GM12875 (cell line): Measurements from ENCODE around the gene TMEM272.

Experiments used
- H3K4me3 ChIP-seq: one replicate; pipeline ENCODE4 v1.5.1; 2011; ENCODE audit warnings: low read depth, low read length, control low read depth
- TF ChIP-seq, protein P1 (sequence below): IDR thresholded peaks from 2 replicates; pipeline ENCODE4 v1.5.1; 2011; ENCODE audit warnings: low read depth, mild to moderate bottlenecking, control low read depth, inconsistent platforms, low read length, moderate library complexity, borderline replicate concordance; ENCODE audit not compliant: insufficient read depth

The TMEM272 gene, protein sequence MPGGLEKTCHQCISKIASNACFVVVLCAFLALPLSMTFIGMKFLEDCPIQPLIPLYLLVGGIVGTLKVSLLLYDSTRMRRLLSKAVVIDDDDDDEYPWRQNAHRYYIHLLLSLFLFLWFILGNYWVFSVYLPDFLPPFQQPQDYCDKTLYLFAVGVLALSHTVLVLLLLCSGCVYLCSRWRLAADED

DNA sequence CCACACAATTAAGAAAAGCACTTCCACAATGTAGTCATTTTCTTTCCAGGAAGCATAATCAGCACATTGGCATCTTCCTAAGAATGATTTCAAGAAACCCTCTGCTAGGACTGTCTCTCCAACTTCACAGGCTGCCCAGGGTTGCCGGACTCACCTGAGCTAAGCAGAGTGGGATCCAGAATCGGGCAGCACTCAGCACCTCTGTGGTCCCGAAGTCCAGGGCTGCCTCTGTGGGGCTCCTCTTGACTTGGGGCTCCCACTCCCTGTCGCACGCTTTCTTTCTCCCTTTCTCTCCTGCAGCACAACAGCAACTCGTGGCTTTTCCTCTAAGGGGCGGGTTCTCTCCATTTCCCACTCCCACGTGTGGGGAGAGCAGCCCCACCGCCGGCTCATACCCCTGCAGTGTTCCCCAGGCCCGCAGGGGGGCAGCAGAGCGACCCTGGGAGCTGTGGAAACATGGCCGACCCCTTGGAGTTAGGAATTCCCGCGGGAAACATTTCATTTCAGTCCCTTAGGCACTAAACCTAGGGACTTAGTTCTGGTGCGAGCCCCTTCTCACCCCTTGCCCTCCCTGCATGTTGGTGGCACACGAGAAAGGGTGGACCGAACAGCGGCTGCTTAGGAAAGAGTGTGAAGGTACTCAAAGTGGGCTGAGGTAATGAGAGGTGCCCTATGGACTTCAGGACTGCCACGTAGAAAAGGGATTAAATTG lies at the start of gene TMEM272:
TSS of gene TMEM272 (minus strand) at position 316 of the 712 bp plus-strand sequence. CDS start 6,647 bp downstream, outside the sequence.
- no peak within 1 kb of the TSS for H3K4me3 ChIP-seq
- TF ChIP-seq, protein P1, sequence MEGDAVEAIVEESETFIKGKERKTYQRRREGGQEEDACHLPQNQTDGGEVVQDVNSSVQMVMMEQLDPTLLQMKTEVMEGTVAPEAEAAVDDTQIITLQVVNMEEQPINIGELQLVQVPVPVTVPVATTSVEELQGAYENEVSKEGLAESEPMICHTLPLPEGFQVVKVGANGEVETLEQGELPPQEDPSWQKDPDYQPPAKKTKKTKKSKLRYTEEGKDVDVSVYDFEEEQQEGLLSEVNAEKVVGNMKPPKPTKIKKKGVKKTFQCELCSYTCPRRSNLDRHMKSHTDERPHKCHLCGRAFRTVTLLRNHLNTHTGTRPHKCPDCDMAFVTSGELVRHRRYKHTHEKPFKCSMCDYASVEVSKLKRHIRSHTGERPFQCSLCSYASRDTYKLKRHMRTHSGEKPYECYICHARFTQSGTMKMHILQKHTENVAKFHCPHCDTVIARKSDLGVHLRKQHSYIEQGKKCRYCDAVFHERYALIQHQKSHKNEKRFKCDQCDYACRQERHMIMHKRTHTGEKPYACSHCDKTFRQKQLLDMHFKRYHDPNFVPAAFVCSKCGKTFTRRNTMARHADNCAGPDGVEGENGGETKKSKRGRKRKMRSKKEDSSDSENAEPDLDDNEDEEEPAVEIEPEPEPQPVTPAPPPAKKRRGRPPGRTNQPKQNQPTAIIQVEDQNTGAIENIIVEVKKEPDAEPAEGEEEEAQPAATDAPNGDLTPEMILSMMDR, result peak; percentile 94

DNA sequence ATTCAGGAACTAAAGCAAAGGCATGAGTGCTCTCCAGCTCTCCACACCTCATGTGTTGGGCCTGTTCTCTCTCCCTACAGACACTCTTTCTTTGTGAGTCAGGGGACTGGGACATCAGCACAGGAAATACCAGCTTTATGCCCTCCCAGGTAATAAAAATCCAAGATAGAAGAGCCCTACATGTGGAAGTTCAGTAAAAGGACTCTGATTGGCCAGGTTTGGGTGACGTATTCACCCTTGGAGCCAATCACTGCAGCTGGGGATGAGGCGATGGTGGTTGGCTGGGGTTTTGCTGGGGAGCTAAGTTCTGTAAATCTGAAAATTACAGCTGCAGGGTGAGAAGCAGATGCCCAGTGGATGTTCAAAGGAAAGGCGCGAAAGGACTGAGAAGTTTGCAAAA lies 49.3 kb upstream of the TMEM272 start:
- H3K4me3 ChIP-seq, result no peak overlapping the region
- TF ChIP-seq, protein P1, result no peak

DNA sequence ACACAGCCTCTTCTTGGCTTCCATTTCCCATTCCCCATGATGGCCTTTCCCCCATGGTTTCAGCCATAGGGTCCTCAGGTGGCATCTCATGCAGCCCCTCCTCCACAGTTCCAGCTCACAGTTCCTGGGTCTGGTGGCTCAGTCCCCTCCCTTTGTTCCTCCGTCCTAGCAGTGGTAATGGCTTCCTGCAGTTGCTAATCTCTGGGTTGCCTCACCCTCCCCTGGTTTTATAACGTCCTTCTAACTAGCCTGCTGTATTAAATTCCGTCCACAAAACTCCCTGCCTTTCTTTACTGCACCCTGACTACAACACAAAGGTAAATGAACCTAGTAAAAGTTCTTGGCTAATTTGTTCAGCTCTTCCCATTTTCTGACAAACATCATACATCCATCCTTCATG lies 47.7 kb upstream of the TMEM272 start:
- TF ChIP-seq, protein P1, result no peak
- H3K4me3 ChIP-seq, result no peak overlapping the region

DNA sequence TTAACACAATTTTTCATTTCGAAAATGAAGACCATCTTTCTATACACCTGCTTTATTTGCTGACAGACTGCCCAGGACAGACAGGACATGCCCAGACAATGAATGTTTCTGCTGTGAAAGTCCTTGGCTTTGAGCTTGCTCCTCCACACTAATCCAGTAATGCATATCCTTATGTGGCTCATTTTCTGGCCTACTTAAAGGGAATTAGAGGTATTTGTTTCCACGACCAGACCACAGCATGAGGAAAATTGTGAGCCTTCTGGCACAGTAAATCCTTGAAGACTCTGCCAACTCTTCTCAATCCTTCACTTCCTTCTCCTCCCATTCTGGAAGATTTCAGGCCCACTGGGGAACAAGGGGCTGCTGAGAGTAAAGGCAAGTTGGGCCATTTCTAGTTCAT lies 42.5 kb upstream of the TMEM272 start:
- no peak overlapping the region for H3K4me3 ChIP-seq
- TF ChIP-seq, protein P1, result no peak

DNA sequence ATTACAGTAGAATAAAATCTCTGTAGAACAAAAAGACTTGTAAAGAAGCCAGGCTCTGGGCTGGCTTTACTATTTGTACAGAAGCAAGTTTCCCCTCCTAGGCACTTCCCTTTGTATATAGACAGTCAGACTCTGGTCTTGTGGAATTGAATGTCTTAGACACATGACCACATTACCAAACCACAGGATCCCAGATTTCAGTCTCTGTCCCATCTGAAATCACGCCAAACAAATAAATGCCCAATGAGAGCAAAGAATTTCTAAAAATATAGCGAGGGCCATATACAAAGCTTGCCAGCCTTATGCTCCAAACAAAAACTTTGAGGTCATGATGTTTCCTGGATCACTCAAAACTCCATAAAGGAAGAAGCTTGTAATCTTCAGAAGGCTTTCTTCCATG lies 40.7 kb upstream of the TMEM272 start:
- no peak overlapping the region for H3K4me3 ChIP-seq
- TF ChIP-seq, protein P1, result no peak

DNA sequence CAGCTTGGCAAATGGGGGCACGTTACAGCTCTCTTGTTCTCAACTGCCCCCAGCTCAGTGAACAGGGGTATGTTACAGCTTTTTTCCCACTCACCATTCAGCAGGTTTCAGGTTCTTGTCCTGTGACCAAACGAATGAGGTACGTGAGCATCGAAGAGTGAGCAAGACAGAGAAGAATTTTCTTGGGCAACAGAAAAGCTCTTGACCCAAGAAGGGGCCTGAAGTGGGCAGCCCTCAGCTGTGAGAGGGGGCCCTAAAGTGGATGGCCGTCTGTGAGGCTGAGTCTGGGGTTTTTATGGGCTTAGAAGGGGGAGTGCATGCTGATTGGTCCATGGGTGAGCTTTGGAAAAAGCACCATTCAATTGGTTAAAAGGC lies 38.2 kb upstream of the TMEM272 start:
- TF ChIP-seq, protein P1, result no peak
- H3K4me3 ChIP-seq, result no peak overlapping the region
